ENCODE results near the gene PDE6H.

- TF ChIP-seq CTCF (IDR thresholded peaks at IDR 0.05; ENCODE audit: low read depth, low read length, poor library complexity, severe bottlenecking) (peak; percentile 11), EZH2phosphoT487 (IDR thresholded peaks at IDR 0.05; ENCODE audit: borderline replicate concordance, low read length) (no peak)
Observed at GRCh38 chr12:14986449-14986848, 13.6 kb downstream of the PDE6H start.

All from DOHH2 (cell line).